Epithelial cell of esophagus (primary cell): ENCODE measurements around the gene FREM1.

Source experiments
- DNase-seq: peaks from one replicate; pipeline ENCODE4 v3.0.0; 2010; ENCODE audit warnings: low read depth
- H3K4me3 ChIP-seq: 2 replicates; pipeline ENCODE4 v1.5.1; 2011; ENCODE audit warnings: mild to moderate bottlenecking, low read length, control low read depth
- TF ChIP-seq, protein P1 (sequence below): IDR thresholded peaks from 2 replicates; pipeline ENCODE4 v1.5.1; 2011; ENCODE audit warnings: low read depth, mild to moderate bottlenecking, low read length, control low read depth, inconsistent platforms; ENCODE audit not compliant: insufficient read depth; ENCODE audit errors: missing control alignments

FREM1 gene

DNA sequence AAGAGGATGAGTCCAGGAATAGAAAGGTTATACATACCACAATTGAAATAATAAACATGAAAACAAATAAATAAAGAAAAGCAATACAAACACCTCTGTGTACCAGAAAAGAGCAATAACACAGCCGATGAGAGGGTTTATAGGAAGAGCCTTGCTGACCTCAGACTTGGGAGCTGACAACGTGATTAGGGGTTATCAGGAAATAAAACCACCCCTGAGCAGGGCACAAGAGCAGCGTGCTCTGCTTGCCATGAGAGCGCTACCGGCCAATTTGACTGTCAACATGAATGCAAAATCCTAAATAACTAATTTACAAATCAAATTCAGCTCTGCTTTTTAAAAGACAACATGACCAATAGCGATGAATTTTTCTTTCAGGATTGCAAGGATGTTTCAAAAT lies 2.6 kb upstream of the FREM1 start:
- H3K4me3 ChIP-seq: no peak overlapping the region
- TF ChIP-seq, protein P1, sequence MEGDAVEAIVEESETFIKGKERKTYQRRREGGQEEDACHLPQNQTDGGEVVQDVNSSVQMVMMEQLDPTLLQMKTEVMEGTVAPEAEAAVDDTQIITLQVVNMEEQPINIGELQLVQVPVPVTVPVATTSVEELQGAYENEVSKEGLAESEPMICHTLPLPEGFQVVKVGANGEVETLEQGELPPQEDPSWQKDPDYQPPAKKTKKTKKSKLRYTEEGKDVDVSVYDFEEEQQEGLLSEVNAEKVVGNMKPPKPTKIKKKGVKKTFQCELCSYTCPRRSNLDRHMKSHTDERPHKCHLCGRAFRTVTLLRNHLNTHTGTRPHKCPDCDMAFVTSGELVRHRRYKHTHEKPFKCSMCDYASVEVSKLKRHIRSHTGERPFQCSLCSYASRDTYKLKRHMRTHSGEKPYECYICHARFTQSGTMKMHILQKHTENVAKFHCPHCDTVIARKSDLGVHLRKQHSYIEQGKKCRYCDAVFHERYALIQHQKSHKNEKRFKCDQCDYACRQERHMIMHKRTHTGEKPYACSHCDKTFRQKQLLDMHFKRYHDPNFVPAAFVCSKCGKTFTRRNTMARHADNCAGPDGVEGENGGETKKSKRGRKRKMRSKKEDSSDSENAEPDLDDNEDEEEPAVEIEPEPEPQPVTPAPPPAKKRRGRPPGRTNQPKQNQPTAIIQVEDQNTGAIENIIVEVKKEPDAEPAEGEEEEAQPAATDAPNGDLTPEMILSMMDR: no peak
- DNase-seq: no peak

DNA sequence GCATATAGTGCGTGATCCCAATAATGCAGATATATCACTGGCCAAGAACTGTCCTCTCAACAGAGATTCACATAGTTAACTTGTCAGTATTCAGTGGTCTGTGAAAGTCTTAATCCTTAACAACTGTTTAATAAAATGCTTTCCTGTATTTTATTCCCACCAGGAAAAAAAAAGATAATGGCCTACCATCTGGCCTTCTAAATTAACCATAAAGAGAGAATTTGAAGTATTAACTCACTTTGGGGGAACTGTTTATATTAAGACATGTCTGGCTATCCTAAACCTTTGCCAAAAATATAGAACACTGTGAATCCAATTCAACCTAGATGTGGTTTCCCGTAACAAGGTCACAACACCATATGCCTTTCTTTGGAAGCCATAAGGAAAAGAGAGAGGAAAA lies 818 bp upstream of the FREM1 start:
- no peak overlapping the region for H3K4me3 ChIP-seq
- TF ChIP-seq, protein P1: no peak
- DNase-seq: no peak

DNA sequence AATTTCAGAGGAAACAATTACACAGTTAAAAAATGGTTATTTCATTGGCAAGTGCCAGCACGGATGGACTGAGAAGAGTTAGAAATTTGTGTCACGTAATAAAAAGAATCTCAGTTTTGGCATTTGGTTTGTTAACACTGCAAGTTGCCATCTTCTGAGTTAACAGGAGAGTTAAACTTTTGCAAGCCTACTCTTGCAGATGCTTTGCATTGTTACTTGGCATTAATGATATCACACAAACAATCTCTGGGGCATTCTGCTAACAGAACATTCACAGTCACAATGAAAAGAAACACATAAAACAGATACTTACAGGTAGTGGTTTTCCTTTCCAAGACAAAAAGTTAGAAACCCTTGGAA lies 647 bp downstream of the FREM1 start:
- TF ChIP-seq, protein P1: no peak
- no peak for DNase-seq
- H3K4me3 ChIP-seq: no peak overlapping the region

DNA sequence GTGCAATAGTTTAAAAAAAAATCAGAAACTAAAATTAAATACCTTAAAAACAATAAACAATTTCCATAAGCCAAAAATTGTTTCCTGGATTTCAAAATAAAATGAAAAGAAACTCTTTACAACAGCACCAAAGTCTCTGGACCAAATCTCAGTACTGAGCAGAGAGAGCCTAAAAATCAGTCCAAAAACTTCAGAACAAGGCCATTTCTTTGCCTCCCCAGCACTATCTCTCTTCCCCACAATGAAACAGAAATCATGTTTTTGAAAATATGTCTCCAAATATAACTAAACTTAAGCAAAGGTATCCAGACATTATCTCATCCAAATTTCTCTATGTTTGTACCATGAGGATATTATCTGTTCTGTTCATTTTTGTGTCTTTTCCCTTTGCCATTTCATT lies 1.0 kb downstream of the FREM1 start:
- no peak overlapping the region for H3K4me3 ChIP-seq

DNA sequence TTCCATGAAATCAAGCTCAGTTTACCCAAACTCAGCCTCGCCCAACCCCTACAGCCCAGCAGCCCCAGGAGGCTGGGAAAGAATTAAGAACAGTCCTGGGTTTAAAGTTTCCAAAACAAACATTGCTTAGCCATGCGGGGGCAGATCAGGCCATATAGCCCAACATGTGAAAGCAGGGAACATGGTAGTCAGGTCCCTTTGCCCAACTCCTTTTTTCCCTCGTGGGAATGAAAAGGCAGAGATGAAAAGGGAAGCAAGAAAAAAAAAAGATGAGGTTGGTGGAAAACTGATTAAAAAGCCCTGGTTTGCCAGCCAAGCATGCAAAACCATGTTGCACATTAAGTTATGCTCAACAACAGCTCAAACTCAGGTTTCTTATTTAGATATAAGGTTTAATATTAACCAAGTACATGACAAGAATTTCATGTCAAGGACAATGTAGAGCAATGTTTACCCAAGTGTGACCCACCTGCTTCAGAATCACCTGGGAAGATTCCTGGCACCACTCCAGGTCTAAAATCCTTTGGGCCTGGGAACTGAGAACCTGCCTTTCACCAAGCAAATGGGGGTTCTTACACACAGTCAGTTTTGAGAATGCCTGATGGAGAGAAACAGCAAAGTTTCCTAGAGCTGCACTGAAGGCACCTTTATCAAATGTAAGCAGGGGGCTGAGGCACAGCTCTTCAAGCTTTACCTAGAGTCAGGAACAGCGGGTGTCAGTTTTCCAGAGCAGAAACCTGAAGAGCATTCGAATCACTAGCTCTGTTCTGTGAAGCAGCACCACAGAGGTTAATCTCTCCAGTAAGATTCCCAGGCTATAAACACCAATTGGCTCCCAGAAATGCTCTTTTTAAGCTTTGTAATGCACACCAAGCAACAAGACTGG lies 1.7 kb downstream of the FREM1 start:
- no peak for DNase-seq
- H3K4me3 ChIP-seq: no peak overlapping the region
- TF ChIP-seq, protein P1: no peak

More for the DNA sequence above, 1.0 kb downstream of the FREM1 start:
- TF ChIP-seq, protein P1: no peak
- DNase-seq: no peak

DNA sequence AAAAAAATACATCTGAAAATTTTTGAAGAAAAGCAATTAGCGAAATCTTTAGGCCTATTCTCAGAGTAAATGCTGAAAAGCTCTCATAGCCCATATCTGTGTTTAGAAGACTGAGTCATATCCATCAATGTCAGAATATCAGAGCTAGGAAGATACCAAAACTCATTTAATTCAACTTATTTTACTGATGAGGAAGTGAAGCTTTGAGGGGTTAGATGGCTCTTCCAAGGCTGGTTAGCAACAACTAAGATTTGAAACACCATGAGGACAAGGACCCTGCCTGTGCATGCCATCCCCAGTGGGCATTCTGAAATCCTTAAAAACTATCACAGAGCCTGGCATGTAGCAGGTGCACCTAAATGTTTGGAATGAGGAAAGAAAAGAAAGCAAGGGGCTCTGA lies 2.5 kb downstream of the FREM1 start:
- TF ChIP-seq, protein P1: no peak
- no peak overlapping the region for H3K4me3 ChIP-seq

DNA sequence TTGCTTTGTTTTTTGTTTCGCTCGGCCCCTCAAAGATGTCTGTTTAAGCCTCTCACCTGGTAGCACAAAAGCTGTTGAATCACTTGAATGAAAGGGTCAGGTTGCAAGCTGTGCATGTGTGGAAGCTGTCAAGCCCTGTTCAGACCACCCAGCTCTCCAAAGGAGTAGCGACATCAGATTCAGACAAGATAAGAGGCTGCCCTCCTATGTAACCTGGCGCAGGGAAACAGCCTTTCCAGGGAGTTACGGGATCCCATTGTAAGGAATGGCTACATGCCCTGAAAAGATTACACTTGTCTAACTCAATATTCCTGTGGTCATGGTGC lies 2.9 kb downstream of the FREM1 start:
- H3K4me3 ChIP-seq: no peak overlapping the region
- DNase-seq: no peak
- TF ChIP-seq, protein P1: no peak

More for the DNA sequence above, 2.5 kb downstream of the FREM1 start:
- no peak for DNase-seq
